GM21737 (cell line): ENCODE results near the gene CDIPT.
A peak's percentile ranks its signal among the peaks of the same experiment; 100 is the strongest.

Source experiments
- ATAC-seq: cut with Tn5 transposase; IDR thresholded peaks from one replicate; pipeline ENCODE4 v1.9.1; 2021; ENCODE audit warnings: mild to moderate bottlenecking, moderate library complexity; ENCODE audit not compliant: unreplicated experiment

CDIPT gene

DNA sequence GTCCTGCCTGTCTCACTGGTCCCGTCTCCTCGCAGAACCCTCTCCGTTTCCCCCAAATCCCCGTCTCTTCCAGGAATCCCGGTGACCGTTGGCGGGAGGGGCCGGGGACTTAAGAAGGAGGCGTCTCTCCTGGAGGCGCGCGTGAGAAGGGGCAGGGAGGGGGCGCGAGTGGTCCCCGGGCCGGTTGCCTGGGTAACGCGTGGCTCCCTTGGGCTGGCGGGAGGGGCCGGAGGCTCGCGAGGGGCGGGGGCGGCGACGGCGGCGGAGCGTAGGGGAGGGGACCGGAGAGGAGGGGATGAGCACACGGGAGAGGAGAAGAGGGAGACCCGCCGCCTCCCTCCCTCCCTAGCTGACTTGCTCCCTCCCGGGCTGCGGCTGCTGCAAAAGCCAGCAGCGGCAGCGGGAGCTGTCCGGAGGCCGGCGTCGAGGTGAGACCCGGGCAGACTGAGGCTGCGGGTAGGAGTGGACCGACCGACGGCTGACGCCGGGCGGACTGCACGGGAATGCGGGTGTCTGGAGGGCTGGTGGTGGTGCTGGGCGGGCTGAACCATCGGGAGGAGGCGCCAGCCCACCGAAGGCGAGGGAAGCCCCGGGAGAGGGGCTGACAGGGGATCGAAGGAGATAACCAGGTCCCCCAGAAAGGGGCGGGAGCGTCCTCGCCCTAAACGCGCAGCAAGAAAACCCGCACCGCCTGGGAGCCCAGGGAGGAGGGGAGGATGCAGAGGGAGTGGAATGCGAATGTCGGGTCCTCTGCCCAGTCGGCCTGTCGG is 50.9 kb downstream of the CDIPT start, which contains the start of gene PRRT2:
Gene PRRT2 (plus strand): TSS at position 298 of the 770 bp plus-strand sequence. CDS start 862 bp downstream, outside the sequence.
- no peak for ATAC-seq

GRCh38 chr16:29811170-29811895 is 51.7 kb downstream of the CDIPT start:
- ATAC-seq = peak; percentile 29

DNA sequence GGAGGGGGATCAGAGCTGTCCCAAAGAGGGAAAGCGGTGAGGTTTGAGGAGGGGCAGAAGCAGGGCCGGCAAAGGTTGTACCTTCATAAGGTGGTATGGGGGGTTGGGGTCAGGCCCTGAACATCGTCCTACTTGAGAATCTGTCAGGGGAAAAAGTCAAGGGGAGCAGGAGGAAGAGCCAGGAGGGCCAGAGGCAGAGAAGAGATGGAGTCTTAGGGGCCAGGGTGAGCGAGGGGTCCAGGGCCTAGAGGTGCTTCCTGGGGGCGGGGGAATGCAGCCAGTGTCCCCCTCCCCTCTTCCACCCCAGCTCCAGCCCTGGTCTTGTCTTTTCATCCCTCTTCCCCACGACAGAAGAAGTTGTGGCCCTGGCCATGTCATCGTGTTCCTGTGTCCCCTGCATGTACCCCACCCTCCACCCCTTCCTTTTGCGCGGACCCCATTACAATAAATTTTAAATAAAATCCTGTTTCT is 52.3 kb downstream of the CDIPT start:
- no peak for ATAC-seq

DNA sequence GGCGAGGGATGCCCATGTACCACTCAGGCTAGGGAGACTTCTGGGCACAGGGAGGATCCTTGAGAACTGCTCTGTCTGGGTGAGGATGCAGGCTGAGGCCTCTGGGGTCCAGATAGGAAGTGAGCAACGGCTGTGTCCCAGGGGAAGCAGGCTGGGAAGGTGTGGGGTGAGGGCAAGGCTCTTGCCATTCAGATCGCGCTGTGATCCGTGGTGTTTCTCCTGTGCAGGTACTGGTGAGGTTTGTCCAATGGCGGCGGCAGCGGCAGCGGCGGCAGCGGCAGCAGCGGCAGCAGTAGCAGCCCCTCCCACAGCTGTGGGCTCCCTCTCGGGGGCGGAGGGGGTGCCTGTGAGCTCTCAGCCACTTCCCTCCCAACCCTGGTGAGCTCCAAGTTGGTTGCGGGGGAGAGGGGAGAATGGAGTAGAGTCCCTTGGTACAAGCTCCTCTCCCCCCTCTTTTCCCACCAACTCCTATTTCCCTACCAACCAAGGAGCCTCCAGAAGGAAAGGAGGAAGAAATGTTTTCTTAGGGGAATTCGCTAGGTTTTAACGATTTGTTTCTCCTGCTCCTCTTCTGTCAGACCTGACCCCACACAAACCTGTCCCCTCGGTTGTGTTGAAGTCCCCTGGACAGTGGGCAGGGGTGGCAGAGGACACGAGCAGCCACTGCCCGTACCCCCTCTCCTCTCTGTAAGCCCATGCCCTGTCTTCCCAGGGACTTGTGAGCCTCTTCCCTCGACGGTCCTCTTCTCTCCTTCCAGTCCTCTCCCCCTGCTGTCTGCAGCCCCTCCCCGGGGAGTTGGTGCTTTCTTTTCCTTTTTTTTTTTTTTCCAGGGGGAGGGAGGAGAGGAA is 53.0 kb downstream of the CDIPT start:
- ATAC-seq = no peak

DNA sequence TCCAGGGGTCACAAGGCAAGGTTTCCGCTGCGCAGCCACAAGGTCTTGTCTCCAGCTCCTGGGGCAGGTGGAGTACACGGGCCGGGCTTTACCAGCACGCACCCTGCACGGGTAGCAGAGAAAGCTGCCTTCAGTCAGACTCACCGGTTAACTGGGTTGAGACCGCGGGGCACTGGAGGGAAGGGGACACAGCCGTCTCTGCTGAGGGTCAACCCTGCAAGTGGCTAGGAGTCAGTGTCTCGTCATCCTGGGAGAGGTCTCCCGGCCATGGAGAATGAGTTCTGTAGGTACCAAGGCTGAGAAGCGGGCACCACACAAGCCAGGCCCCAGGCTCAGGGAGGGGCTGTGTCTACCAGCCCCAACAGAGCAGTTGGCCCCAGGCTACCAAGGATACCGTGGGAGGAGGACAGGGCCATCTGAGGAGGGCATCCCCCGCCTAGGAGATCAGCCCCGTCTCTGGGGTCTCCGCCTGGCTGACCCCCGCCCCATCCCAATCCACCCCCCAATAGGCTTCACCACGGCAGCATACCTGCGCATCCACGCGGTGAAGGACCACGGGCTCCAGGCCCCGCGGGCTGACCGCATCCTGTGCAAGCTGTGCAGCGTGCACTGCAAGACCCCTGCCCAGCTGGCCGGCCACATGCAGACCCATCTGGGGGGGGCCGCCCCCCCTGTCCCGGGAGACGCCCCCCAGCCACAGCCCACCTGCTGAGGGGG is 53.8 kb downstream of the CDIPT start:
- ATAC-seq = no peak
